ENCODE data around the gene ZNF865.
A peak's percentile ranks its signal among the peaks of the same experiment; 100 is the strongest.

Gene ZNF865

GRCh38 chr19:55585658-55586339 lies 19.6 kb upstream of the ZNF865 start:
- Histone ChIP-seq H3K36me3 (ENCODE audit: low read length) (no peaks in the 10 kb centered on the region), H2AFZ (ENCODE audit: low read depth, low read length, severe bottlenecking) (no peak overlapping the region), H3K9ac (ENCODE audit: low read length) (no peak overlapping the region), H3K27ac (ENCODE audit: low read depth, low read length) (no peak overlapping the region), H3K4me2 (ENCODE audit: low read depth, low read length, poor library complexity, severe bottlenecking) (no peak overlapping the region), H3K79me2 (ENCODE audit: insufficient read depth, low read length) (no peaks in the 10 kb centered on the region), H3K9me3 (ENCODE audit: insufficient read depth, low read length) (no peaks in the 10 kb centered on the region), H3F3A (ENCODE audit: insufficient read depth) (no peaks in the 10 kb centered on the region), H3K9me2 (replicated peaks; ENCODE audit: insufficient read depth, low read length) (no peaks in the 10 kb centered on the region), H3K4me3 (ENCODE audit: insufficient read depth, low read length, poor library complexity, severe bottlenecking) (no peak overlapping the region), H4K20me1 (ENCODE audit: low read depth, low read length) (no peaks in the 10 kb centered on the region), H3K27me3 (ENCODE audit: low read length) (no peaks in the 10 kb centered on the region)
- no peak for TF ChIP-seq EZH2phosphoT487 (conservative IDR thresholded peaks at IDR 0.05; ENCODE audit: low read length)
- TF ChIP-seq, protein P1, sequence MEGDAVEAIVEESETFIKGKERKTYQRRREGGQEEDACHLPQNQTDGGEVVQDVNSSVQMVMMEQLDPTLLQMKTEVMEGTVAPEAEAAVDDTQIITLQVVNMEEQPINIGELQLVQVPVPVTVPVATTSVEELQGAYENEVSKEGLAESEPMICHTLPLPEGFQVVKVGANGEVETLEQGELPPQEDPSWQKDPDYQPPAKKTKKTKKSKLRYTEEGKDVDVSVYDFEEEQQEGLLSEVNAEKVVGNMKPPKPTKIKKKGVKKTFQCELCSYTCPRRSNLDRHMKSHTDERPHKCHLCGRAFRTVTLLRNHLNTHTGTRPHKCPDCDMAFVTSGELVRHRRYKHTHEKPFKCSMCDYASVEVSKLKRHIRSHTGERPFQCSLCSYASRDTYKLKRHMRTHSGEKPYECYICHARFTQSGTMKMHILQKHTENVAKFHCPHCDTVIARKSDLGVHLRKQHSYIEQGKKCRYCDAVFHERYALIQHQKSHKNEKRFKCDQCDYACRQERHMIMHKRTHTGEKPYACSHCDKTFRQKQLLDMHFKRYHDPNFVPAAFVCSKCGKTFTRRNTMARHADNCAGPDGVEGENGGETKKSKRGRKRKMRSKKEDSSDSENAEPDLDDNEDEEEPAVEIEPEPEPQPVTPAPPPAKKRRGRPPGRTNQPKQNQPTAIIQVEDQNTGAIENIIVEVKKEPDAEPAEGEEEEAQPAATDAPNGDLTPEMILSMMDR (IDR thresholded peaks at IDR 0.05; ENCODE audit: insufficient read depth, low read length, poor library complexity, severe bottlenecking), result no peak

DNA sequence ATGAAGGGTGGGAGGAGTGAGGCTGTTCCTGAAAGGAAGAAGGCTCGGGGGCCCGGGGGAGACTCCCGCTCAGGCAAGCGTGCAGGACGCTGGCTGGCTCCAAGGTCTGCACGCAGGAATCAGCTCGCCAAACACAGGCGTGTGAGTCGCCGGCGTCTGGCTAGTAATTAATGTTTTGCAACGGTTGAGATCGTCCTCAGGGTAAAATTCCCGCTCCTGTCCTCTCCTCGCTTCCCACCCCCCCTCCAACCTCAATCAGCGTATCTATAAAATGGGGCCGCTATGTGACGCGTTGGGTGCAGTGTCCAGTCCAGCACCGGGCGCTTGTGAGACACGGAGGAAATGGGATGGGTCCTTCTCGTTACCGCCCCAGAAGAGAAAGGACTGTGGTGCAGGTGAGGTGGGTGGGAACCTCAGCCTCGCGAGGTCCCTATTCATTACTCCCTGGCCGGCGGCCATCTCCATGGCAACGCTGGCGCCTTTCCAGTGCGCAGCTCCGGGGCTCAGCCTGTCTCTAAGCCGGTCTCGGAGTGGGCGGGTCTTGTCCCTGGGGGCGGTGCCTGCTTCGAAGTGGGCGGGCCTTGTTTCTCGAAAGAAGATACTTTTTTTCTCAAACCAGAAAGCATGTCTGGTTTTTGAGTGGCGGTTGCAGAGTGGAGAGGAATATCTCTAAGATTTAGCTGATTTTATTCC lies 18.3 kb upstream of the ZNF865 start:
- Histone ChIP-seq H3F3A (ENCODE audit: insufficient read depth) (no peaks in the 10 kb centered on the region), H3K36me3 (ENCODE audit: low read length) (no peaks in the 10 kb centered on the region)

DNA sequence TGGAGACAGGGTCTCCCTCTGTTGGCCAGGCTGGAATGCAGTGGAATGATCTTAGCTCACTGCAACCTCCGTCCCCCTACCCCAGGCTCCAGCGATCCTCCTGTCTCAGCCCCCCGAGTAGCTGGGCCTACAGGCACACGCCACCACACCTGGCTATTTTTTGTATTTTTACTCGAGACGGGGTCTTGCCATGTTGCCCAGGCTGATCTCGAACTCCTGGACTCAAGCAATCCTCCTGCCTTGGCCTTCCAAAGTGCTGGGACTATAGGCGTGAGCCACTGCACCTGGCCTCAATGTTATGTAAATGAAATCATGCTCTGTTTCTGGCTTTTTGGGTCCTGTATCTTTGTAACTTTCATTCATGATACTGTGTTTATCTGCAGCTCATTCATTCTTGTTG lies 16.7 kb upstream of the ZNF865 start:
- Histone ChIP-seq H3K9me2 (replicated peaks; ENCODE audit: insufficient read depth, low read length) (no peaks in the 10 kb centered on the region), H3K9me3 (ENCODE audit: insufficient read depth, low read length) (no peaks in the 10 kb centered on the region), H3K79me2 (ENCODE audit: insufficient read depth, low read length) (no peaks in the 10 kb centered on the region), H2AFZ (ENCODE audit: low read depth, low read length, severe bottlenecking) (no peak overlapping the region), H3K4me3 (ENCODE audit: insufficient read depth, low read length, poor library complexity, severe bottlenecking) (no peak overlapping the region), H3K27ac (ENCODE audit: low read depth, low read length) (no peak overlapping the region), H3K27me3 (ENCODE audit: low read length) (no peaks in the 10 kb centered on the region), H3F3A (ENCODE audit: insufficient read depth) (no peaks in the 10 kb centered on the region), H4K20me1 (ENCODE audit: low read depth, low read length) (no peaks in the 10 kb centered on the region), H3K36me3 (ENCODE audit: low read length) (no peaks in the 10 kb centered on the region), H3K4me2 (ENCODE audit: low read depth, low read length, poor library complexity, severe bottlenecking) (no peak overlapping the region), H3K9ac (ENCODE audit: low read length) (no peak overlapping the region)
- no peak for TF ChIP-seq EZH2phosphoT487 (conservative IDR thresholded peaks at IDR 0.05; ENCODE audit: low read length)
- TF ChIP-seq, protein P1 (IDR thresholded peaks at IDR 0.05; ENCODE audit: insufficient read depth, low read length, poor library complexity, severe bottlenecking), result no peak

More for the DNA sequence above, 18.3 kb upstream of the ZNF865 start:
- no peaks in the 10 kb centered on the region for H4K20me1 ChIP-seq (ENCODE audit: low read depth, low read length)
- no peaks in the 10 kb centered on the region for H3K9me2 ChIP-seq (replicated peaks; ENCODE audit: insufficient read depth, low read length)
- H3K9me3 ChIP-seq (ENCODE audit: insufficient read depth, low read length), result no peaks in the 10 kb centered on the region
- H3K4me2 ChIP-seq (ENCODE audit: low read depth, low read length, poor library complexity, severe bottlenecking), result peak overlapping the region; percentile 43
- no peaks in the 10 kb centered on the region for H3K27me3 ChIP-seq (ENCODE audit: low read length)
- H3K27ac ChIP-seq (ENCODE audit: low read depth, low read length), result no peak overlapping the region
- no peak overlapping the region for H3K4me3 ChIP-seq (ENCODE audit: insufficient read depth, low read length, poor library complexity, severe bottlenecking)
- H3K9ac ChIP-seq (ENCODE audit: low read length), result no peak overlapping the region
- peak overlapping the region; percentile 12 for H2AFZ ChIP-seq (ENCODE audit: low read depth, low read length, severe bottlenecking)
- H3K79me2 ChIP-seq (ENCODE audit: insufficient read depth, low read length), result no peaks in the 10 kb centered on the region
- TF ChIP-seq, protein P1 (IDR thresholded peaks at IDR 0.05; ENCODE audit: insufficient read depth, low read length, poor library complexity, severe bottlenecking), result no peak
- TF ChIP-seq EZH2phosphoT487 (conservative IDR thresholded peaks at IDR 0.05; ENCODE audit: low read length), result no peak

Data from SU-DHL-6 (cell line).